ENCODE data around the gene CRYGA. TPM values are rescaled to one million over a fixed set of nuclear protein-coding genes. Genes with fewer than 3 reads are reported as not detected.
"Not testable (repeated sequence)": the region's sequence is repeated elsewhere in the genome, so short reads cannot be mapped to it uniquely, and the experiment has no call there.

CRYGA gene
- total RNA-seq, 1 donor from 2014 or later, result not detected

- no peak for TF ChIP-seq CTCF (IDR thresholded peaks at IDR 0.05)
- Mint-ChIP-seq H3K4me1 (ENCODE audit: low read depth) (no peaks in the 10 kb centered on the region), H3K27ac (ENCODE audit: unreplicated experiment) (no peak overlapping the region), H3K27me3 (ENCODE audit: low read depth) (peaks cover 13% of the 10 kb centered on the region), H3K9me3 (ENCODE audit: low read depth) (peaks cover 3% of the 10 kb centered on the region), H3K4me3 (ENCODE audit: unreplicated experiment) (no peak overlapping the region), H3K36me3 (ENCODE audit: low read depth) (no peaks in the 10 kb centered on the region)
- DNase-seq (ENCODE audit: low spot score), result no peak
These were observed 41.1 kb downstream of the CRYGA start for GRCh38 chr2:208122248-208122647.

GRCh38 chr2:208118918-208119317 is 44.5 kb downstream of the CRYGA start:
- Mint-ChIP-seq H3K27me3 (ENCODE audit: low read depth) (peaks cover 11% of the 10 kb centered on the region), H3K27ac (ENCODE audit: unreplicated experiment) (no peak overlapping the region), H3K4me1 (ENCODE audit: low read depth) (no peaks in the 10 kb centered on the region), H3K36me3 (ENCODE audit: low read depth) (no peaks in the 10 kb centered on the region), H3K4me3 (ENCODE audit: unreplicated experiment) (no peak overlapping the region), H3K9me3 (ENCODE audit: low read depth) (no peaks in the 10 kb centered on the region)
- DNase-seq (ENCODE audit: low spot score), result no peak
- no peak for TF ChIP-seq CTCF (IDR thresholded peaks at IDR 0.05)

GRCh38 chr2:208117390-208117789 is 46.0 kb downstream of the CRYGA start:
- H3K9me3 Mint-ChIP-seq (ENCODE audit: low read depth); H3K36me3 Mint-ChIP-seq (ENCODE audit: low read depth); H3K4me1 Mint-ChIP-seq (ENCODE audit: low read depth); DNase-seq (ENCODE audit: low spot score); H3K27ac Mint-ChIP-seq (ENCODE audit: unreplicated experiment); H3K4me3 Mint-ChIP-seq (ENCODE audit: unreplicated experiment): not testable (repeated sequence)
- H3K27me3 Mint-ChIP-seq (ENCODE audit: low read depth), result peaks cover 16% of the 10 kb centered on the region

- Mint-ChIP-seq H3K27me3 (ENCODE audit: low read depth) (peaks cover 14% of the 10 kb centered on the region), H3K27ac (ENCODE audit: unreplicated experiment) (no peak overlapping the region), H3K36me3 (ENCODE audit: low read depth) (no peaks in the 10 kb centered on the region), H3K9me3 (ENCODE audit: low read depth) (no peaks in the 10 kb centered on the region), H3K4me1 (ENCODE audit: low read depth) (peaks cover 2% of the 10 kb centered on the region), H3K4me3 (ENCODE audit: unreplicated experiment) (no peak overlapping the region)
- no peak for DNase-seq (ENCODE audit: low spot score)
- TF ChIP-seq CTCF (IDR thresholded peaks at IDR 0.05), result no peak
These were observed 50.4 kb downstream of the CRYGA start for GRCh38 chr2:208112969-208113368.

GRCh38 chr2:208112273-208112745 is 51.1 kb downstream of the CRYGA start:
- not testable (repeated sequence) for H3K27ac Mint-ChIP-seq (ENCODE audit: unreplicated experiment)

More at GRCh38 chr2:208112273-208112745, 51.1 kb downstream of the CRYGA start:
- not testable (repeated sequence) for H3K36me3 Mint-ChIP-seq (ENCODE audit: low read depth); H3K9me3 Mint-ChIP-seq (ENCODE audit: low read depth); H3K4me1 Mint-ChIP-seq (ENCODE audit: low read depth); DNase-seq (ENCODE audit: low spot score); H3K4me3 Mint-ChIP-seq (ENCODE audit: unreplicated experiment)
- H3K27me3 Mint-ChIP-seq (ENCODE audit: low read depth), result peaks cover 14% of the 10 kb centered on the region

Other genes starting within 250 kb of the CRYGA start
- 8.7 to 12.9 TPM (median 9.1 TPM) in 3 replicates for gene PLEKHM3, start 138.1 kb downstream of the CRYGA start, total RNA-seq
- not detected in 3 replicates for gene CRYGD, start 39.1 kb downstream of the CRYGA start, total RNA-seq
- not detected in 3 replicates for gene CRYGC, start 33.8 kb downstream of the CRYGA start, total RNA-seq
- not detected in 3 replicates for gene CRYGB, start 17.4 kb downstream of the CRYGA start, total RNA-seq
- gene C2orf80, start 26.4 kb upstream of the CRYGA start, total RNA-seq, result not detected in 3 replicates
- 68.5 to 78.2 TPM (median 75.9 TPM) in 3 replicates for gene IDH1, start 91.5 kb upstream of the CRYGA start, total RNA-seq
- gene PIKFYVE, start 102.7 kb upstream of the CRYGA start, total RNA-seq, result 24.7 to 29.3 TPM (median 28.3 TPM) in 3 replicates
- gene PTH2R, start 243.2 kb upstream of the CRYGA start, total RNA-seq, result not detected in 3 replicates